DOHH2 (cell line): ENCODE measurements around the gene SIRT2.

Source experiments
- H3F3A ChIP-seq: fragments of 200-600 bp; sonication (generic), shearing (Covaris generic); 2 replicates; pipeline ENCODE4 v1.6.0; 2016; ENCODE audit warnings: antibody characterized with exemption, mild to moderate bottlenecking; ENCODE audit not compliant: control insufficient read depth, insufficient read depth
- H3K27ac ChIP-seq: fragments of 200-600 bp; sonication (generic); 2 replicates; pipeline ENCODE4 v1.5.1; 2014; ENCODE audit warnings: low read depth, mild to moderate bottlenecking, low read length, moderate library complexity
- H3K27me3 ChIP-seq: fragments of 200-600 bp; sonication (generic); 2 replicates; pipeline ENCODE4 v1.6.1; 2014; ENCODE audit warnings: mild to moderate bottlenecking, low read length, mixed read lengths; ENCODE audit not compliant: control insufficient read depth
- H3K36me3 ChIP-seq: fragments of 200-600 bp; sonication (generic); 2 replicates; pipeline ENCODE4 v1.6.1; 2014; ENCODE audit warnings: mild to moderate bottlenecking, low read length, moderate library complexity, mixed read lengths; ENCODE audit not compliant: control insufficient read depth
- H3K4me1 ChIP-seq: fragments of 200-600 bp; sonication (generic); 2 replicates; pipeline ENCODE4 v1.6.1; 2014; ENCODE audit warnings: mild to moderate bottlenecking, low read length, mixed read lengths; ENCODE audit not compliant: control insufficient read depth
- H3K4me2 ChIP-seq: fragments of 200-600 bp; sonication (generic); 2 replicates; pipeline ENCODE4 v1.6.0; 2014; ENCODE audit warnings: mild to moderate bottlenecking, low read length, moderate library complexity
- H3K4me3 ChIP-seq: fragments of 200-600 bp; sonication (generic); 2 replicates; pipeline ENCODE4 v1.5.1; 2014; ENCODE audit warnings: mild to moderate bottlenecking, low read length, mixed read lengths
- H3K79me2 ChIP-seq: fragments of 200-600 bp; sonication (generic); 2 replicates; pipeline ENCODE4 v1.6.1; 2014; ENCODE audit warnings: mild to moderate bottlenecking, low read length, mixed read lengths; ENCODE audit not compliant: control insufficient read depth
- H3K9me2 ChIP-seq: fragments of 200-600 bp; sonication (generic); replicated peaks from 2 replicates; pipeline ENCODE4 v1.6.1; 2014; ENCODE audit warnings: mild to moderate bottlenecking, low read length, mixed read lengths; ENCODE audit not compliant: control insufficient read depth
- H3K9me3 ChIP-seq: fragments of 200-600 bp; sonication (generic); 2 replicates; pipeline ENCODE4 v1.6.1; 2014; ENCODE audit warnings: antibody characterized with exemption, low read length, mixed read lengths; ENCODE audit not compliant: control insufficient read depth, insufficient read depth
- H4K20me1 ChIP-seq: fragments of 200-600 bp; sonication (generic); 2 replicates; pipeline ENCODE4 v1.6.0; 2014; ENCODE audit warnings: low read depth, mild to moderate bottlenecking, antibody characterized with exemption, low read length, moderate library complexity; ENCODE audit not compliant: control insufficient read depth, insufficient read depth
- CTCF ChIP-seq: fragments of 200-600 bp; sonication (generic); IDR thresholded peaks from one replicate; pipeline ENCODE4 v1.5.1; 2014; ENCODE audit warnings: antibody characterized with exemption, mild to moderate bottlenecking, low read depth, low read length; ENCODE audit not compliant: poor library complexity, severe bottlenecking
- EZH2phosphoT487 ChIP-seq: fragments of 200-600 bp; sonication (generic); IDR thresholded peaks from 2 replicates; pipeline ENCODE4 v1.6.1; 2017; ENCODE audit warnings: borderline replicate concordance, mild to moderate bottlenecking, antibody characterized with exemption, low read length, moderate library complexity, mixed read lengths

Gene SIRT2

GRCh38 chr19:38931521-38931793 lies 32.0 kb upstream of the SIRT2 start:
- Histone ChIP-seq H3K4me2 (peak overlapping the region; percentile 68), H3K4me3 (peak overlapping the region; percentile 96), H3K79me2 (peaks cover 62% of the 10 kb centered on the region), H3F3A (no peaks in the 10 kb centered on the region), H3K4me1 (peaks cover 25% of the 10 kb centered on the region), H3K27me3 (no peaks in the 10 kb centered on the region), H3K9me2 (no peaks in the 10 kb centered on the region), H3K9me3 (no peaks in the 10 kb centered on the region), H3K36me3 (peaks cover 37% of the 10 kb centered on the region), H4K20me1 (no peaks in the 10 kb centered on the region), H3K27ac (no peak overlapping the region; the same call in 1 of the 2 replicates)
- TF ChIP-seq EZH2phosphoT487, result no peak
- TF ChIP-seq CTCF, result no peak

GRCh38 chr19:38930776-38931520 lies 31.5 kb upstream of the SIRT2 start, which contains the start of gene MRPS12:
Gene MRPS12, plus strand, starts transcription at chr19:38930944. Its CDS starts 351 bp downstream, at chr19:38931295.
- Histone ChIP-seq H3K4me3 (peak within 1 kb of the TSS; percentile 96), H3K4me1 (peaks cover 25% of the 10 kb centered on the region), H3K27me3 (no peaks in the 10 kb centered on the region), H3K4me2 (peak within 1 kb of the TSS; percentile 97), H3K79me2 (peaks cover 62% of the 10 kb centered on the region), H3K27ac (peak within 1 kb of the TSS; percentile 75), H3K36me3 (peaks cover 41% of the 10 kb centered on the region), H3K9me3 (no peaks in the 10 kb centered on the region), H3F3A (no peaks in the 10 kb centered on the region), H4K20me1 (no peaks in the 10 kb centered on the region), H3K9me2 (no peaks in the 10 kb centered on the region)
- TF ChIP-seq CTCF (no peak), EZH2phosphoT487 (no peak)

GRCh38 chr19:38929929-38930775 lies 30.7 kb upstream of the SIRT2 start, which contains the start of gene SARS2:
Gene SARS2, minus strand, starts transcription at chr19:38930763. Its CDS starts 27 bp downstream, at chr19:38930736.
- Histone ChIP-seq H3F3A (no peaks in the 10 kb centered on the region), H3K27me3 (no peaks in the 10 kb centered on the region), H3K36me3 (peaks cover 47% of the 10 kb centered on the region), H3K27ac (peak within 1 kb of the TSS; percentile 75), H3K9me2 (no peaks in the 10 kb centered on the region), H3K79me2 (peaks cover 62% of the 10 kb centered on the region), H3K4me2 (peak within 1 kb of the TSS; percentile 97), H3K4me1 (peaks cover 25% of the 10 kb centered on the region), H4K20me1 (no peaks in the 10 kb centered on the region), H3K4me3 (peak within 1 kb of the TSS; percentile 96), H3K9me3 (no peaks in the 10 kb centered on the region)
- TF ChIP-seq EZH2phosphoT487, result no peak
- peak; percentile 99 for TF ChIP-seq CTCF
